ENCODE data around the gene CNGB1.
"Not testable (repeated sequence)": the region's sequence is repeated elsewhere in the genome, so short reads cannot be mapped to it uniquely, and the experiment has no call there.

The CNGB1 gene

DNA sequence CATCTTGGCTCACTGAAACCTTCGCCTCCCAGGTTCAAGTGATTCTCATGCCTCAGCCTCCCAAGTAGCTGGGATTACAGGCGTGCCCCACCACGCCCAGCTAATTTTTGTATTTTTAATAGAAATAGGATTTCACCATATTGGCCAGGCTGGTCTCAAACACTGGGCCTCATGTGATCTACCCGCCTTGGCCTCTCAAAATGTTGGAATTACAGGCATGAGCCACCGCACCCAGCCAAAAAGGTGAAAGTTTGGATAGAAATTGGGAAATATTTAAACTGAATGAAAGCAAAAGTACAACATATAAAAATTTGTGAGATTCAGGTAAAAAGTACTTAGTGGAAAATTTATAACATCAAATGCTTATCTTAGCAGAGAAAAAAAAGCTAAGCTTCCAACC, 115.7 kb downstream of the CNGB1 start:
- no peak for DNase-seq (ENCODE audit: low spot score)

DNA sequence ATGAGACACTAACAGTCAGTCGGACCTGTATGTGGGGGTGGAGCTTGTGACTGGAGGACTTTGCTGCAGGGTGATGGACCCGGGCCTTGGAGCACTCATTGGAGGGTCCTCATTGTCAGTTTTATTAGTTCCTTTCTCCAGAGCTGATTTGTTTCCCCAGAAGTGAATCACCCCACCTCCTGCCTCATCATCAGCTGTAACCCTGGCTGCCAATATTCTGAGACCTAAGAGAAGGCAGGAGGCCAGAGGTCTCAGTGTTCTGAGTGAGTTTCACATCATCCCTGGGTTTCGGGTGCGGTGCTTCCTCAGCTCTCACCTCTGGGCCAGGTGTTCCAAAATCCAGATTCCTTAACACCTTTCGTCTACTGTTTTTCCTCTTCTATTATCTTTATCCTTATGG, 118.7 kb downstream of the CNGB1 start:
- no peak for DNase-seq (ENCODE audit: low spot score)

DNA sequence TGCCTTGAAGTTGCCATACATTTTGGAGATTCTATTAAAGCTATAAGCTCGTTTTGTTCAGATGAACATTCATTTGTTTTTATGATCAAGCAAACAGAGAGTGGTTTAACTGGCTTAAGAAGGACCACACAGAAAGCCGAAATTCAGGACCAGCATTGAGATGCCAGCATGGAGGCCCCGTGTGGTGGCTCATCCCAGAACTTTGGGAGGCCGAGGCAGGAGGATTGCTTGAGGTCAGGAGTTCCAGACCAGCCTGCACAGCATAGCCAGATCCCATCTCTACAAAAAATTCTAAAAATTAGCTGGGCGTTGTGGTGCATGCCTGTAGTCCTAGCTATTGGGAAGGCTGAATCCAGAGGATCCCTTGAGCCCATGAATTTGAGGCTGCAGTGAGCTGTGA, 122.7 kb downstream of the CNGB1 start:
- DNase-seq (ENCODE audit: low spot score): no peak

DNA sequence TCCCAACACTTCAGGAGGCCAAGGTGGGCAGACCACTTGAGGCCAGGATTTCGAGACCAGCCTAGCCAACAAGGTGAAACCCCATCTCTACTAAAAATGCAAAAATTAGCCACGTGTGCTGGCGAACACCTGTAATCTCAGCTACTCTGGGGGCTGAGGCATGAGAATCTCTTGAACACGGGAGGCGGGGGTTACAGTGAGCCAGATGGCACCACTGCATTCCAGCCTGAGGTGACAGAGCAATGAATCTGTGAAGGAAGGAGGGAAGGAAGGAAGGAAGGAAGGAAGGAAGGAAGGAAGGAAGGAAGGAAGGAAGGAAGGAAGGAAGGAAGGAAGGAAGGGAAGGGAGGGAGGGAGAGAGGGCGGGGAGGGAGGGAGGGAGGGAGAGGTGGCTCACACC, 124.0 kb downstream of the CNGB1 start:
- not testable (repeated sequence) for DNase-seq (ENCODE audit: low spot score)

DNA sequence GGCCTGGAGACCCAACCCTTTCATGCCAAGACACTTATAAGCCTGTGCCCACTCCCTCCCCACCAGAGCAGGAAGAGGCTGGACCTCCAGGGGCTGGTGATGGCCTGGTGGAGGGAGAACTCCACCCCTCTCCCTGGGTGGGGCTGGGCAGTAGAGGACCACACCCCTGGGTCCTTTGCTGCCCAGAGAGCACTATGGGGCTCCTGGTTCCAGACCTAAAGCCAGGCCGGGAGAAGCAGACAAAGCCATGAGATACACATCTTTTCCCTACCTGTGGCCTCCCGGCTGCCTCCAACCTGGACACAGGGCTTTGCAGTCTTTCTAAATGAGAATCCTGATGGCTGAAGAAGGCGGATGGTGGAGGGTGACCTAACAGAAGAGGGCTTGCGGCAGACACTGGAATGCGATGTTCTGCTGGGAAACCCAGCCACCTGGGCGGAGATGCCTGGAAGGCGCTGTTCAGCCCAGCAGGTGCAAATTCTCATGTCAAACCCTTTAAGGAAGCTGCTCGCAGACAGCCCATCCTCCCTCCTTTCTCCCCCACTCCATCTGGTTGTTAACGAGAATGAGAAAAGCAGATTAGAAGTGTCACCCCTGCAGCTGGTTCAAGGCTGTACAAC, 124.7 kb downstream of the CNGB1 start:
- DNase-seq (ENCODE audit: low spot score): no peak

DNA sequence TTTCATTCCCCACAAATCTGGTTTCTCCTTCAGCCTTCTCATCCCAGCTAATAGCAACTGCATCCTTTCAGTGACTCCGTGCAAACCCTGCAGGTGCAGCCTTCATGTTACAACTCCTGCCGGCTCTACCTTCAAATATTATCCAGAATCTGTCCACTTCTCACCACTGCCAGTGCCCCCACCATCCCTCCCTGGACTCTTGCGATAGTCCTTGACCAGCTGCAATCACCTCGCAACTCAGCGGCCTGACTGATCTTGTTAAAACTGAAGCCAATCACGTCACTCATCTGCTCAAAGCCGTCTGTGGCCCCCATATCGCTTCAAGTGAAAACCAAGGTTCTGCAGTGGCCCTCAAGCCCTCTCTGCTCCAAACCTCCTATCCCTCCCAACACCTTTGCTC, 125.8 kb downstream of the CNGB1 start:
- DNase-seq (ENCODE audit: low spot score): no peak

DNA sequence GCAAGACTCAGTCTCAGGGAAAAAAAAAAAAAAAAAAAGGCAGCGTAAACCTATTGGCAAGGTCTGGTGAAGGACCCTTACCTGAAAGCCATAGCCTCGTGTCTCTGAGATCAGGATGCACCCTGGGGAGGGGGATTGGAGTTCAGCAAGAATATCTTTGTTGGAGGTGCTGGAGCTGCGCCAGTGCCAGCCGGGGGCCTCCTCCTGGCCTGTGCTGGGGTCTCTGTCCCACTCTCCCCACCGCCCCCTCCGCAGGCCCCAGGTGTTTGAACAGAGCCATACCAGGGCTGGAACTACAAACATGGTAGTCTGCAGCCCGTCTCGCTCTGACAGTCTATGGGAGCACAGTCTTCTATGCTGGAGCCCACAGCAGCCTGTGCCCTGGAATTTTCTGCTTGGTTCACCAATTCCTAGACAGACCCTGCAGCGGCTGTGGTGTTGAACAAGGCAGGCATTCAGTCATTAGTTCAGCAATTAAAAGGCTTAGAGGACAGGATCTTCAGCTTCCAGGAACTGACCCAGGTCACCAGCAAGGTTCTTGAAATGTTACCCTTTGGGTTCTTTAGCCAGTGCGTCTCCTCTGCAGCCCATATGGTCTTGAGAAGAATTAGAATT, 126.4 kb downstream of the CNGB1 start:
- DNase-seq (ENCODE audit: low spot score): no peak

DNA sequence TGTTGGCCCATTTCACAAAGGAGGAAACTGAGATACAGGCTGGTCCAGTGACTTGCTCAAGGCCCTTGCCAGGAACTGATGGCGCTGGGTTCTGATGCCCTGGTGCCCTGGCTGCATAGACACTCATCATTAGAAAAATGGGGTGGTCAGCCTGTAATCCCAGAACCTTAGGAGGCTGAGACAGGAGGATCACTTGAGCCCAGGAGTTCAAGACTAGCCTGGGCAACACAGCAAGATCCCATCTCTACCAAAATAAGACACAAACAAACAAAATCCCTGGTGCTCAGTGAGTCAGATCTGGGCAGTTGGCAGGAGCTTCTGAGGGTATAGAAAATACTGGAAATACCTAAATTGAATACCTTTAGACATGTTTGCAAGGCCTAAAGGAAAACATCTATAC, 127.5 kb downstream of the CNGB1 start:
- DNase-seq (ENCODE audit: low spot score): no peak

DNA sequence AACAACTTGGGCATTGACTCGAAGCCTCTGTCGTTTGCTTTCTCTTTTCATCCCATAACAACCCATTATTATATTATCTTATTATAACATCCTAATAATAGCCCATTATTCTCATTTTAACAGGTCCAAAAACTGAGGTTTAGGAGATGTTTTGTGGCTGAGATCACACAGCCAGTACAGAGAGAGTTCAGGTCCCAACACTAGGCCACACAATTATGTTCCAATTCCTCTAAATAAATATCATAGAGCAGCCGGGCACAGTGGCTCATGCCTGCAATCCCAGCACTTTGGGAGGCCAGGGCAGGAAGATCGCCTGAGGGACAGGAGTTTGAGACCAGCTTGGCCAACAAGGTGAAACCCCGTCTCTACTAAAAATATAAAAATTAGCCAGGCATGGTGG, 128.3 kb downstream of the CNGB1 start:
- DNase-seq (ENCODE audit: low spot score): no peak

DNA sequence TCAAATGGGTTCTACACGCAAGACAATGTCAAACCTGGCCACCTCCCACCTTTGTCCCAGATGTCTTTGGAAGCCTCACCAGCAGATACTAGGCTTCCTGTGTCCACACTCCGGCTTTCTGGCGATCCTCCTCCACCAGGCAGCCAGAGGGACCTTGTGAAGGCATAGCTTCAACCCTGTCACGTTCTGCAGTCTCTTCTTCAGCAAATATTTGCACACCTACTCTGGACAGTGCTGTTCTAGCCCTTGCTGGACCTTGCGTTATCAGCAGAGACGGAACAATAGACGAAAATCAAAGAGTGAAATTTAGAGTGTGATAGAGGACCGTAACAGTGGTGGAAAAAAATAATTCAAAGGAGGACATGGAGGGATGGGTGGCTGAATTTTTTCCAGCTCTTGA, 130.1 kb downstream of the CNGB1 start:
- no peak for DNase-seq (ENCODE audit: low spot score)

DNA sequence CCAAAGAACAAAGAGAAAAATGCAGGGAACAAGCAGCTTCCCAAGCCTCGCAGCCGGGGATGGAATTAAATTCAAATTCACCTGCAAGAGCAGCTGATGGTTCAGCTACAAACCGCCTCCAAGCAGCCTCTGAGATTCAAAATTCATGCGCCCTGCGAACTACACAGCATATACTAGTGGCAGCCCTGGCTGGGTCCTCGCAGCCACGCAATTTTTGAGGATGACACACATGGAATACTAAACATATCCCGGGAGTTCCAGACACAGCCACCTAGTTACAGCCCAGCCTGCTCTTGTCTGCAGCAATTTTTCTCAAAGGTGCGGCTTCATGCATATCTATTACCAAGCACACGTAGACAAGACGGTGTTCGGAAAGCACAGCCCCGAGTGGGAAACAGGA, 132.8 kb downstream of the CNGB1 start:
- no peak for DNase-seq (ENCODE audit: low spot score)

DNA sequence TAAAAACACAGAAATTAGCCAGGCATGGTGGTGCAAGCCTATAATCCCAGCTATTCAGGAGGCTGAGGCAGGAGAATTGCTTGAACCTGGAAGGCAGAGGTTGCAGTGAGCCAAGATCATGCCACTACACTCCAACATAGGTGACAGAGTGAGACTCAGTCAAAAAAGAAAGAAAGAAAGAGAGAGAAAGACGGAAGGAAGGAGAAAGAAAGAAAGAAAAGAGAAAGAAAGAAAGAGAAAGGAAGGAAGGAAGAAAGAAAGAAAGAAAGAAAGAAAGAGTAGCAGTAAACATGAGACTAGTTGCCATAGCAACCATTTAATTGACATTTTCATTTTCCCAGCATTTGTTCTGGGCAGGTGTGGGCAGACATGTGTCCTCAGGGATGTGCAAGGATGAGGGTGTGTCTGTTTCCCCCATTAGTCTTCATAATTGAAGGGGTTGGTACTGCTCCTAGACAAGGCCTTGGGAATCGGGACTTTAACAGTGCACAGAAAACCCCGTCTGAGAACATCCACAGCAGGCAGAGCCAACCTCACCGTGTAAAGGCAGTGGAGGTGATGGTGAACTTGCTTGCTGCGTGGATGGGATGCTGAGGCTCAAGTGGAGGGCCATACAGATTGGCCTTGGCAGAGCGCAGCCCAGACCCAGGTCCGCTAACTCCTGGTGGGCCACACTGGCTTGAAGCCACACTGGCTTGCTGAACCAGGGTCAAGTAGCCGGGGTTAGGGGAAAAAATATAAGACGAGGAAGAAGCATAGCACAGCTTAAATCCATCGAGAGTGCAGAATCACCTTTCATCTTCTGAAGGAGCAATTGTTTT, 133.4 kb downstream of the CNGB1 start:
- DNase-seq (ENCODE audit: low spot score): no peak

DNA sequence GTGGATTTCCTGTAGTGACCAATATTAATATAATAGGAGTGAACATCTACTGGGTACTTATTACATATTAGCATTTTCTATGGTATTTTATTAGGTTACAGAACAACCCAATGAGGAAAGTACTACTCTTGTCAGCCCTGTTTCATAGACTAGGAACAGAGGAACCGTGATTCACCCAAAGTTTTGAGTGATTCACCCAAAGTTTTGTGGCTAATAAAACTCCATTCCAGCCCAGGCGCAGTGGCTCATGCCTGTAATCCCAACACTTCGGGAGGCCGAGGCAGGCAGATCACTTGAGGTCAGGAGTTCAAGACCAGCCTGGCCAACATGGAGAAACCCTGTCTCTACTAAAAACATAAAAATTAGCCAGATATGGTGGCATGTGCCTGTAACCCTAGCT, 135.5 kb downstream of the CNGB1 start:
- not testable (repeated sequence) for DNase-seq (ENCODE audit: low spot score)

DNA sequence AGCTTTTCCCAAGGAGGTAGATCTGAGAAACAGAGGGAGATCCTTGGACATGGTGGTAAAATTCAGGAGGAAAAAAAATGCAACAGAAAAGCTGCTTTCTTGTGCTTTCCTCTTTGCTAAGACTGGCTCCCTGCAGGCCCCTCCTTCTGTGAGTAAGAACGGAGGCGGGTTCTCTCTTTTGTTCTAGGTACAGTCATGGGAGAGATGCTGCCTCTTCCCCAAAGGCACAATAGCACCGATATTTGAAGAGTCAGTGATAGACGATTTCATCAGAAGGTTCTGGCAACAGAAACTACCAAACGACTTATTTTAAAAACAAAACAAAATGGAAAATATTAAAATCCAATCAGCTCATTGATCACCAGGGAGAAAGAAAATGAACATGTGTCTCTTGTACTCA, 136.0 kb downstream of the CNGB1 start:
- no peak for DNase-seq (ENCODE audit: low spot score)

Data from hepatic stellate cell (primary cell).